HG02852 (cell line): ENCODE results near the gene CACNG5.

Source experiments
- ATAC-seq: cut with Tn5 transposase; IDR thresholded peaks from one replicate; pipeline ENCODE4 v1.9.1; 2021; ENCODE audit warnings: mild to moderate bottlenecking, moderate library complexity; ENCODE audit not compliant: unreplicated experiment

CACNG5 gene, protein sequence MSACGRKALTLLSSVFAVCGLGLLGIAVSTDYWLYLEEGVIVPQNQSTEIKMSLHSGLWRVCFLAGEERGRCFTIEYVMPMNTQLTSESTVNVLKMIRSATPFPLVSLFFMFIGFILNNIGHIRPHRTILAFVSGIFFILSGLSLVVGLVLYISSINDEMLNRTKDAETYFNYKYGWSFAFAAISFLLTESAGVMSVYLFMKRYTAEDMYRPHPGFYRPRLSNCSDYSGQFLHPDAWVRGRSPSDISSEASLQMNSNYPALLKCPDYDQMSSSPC

DNA sequence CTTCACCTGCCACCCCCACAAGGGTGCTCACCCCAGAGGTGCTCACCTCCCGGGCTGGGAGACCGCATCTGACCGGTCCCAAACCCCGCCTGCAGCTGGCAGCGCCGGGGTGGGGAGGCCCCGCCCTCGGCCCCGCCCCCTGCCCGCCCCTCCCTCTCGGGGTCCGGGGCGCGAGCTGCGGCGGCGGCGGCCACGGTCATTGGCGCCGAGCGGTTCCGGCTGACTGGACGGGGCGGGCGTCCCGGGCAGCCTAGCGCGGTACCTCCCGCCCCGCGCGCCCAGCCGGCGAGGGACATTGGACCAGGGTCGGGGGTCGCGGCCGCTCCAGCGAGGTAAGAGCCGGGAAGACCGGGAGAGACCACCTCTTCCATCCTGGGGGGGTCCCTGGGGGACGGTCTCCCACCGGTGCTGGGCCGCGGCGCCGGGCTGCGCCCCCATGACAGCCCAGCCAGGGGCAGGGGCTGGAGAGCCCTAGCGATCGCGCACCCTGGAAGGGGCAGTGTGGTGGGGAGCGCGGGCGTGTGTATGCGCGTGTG lies at the start of gene CACNG5:
Gene CACNG5, plus strand, starts transcription at position 199 of the 536 bp plus-strand sequence. CDS start 42,216 bp downstream, outside the sequence.
- ATAC-seq: no peak

DNA sequence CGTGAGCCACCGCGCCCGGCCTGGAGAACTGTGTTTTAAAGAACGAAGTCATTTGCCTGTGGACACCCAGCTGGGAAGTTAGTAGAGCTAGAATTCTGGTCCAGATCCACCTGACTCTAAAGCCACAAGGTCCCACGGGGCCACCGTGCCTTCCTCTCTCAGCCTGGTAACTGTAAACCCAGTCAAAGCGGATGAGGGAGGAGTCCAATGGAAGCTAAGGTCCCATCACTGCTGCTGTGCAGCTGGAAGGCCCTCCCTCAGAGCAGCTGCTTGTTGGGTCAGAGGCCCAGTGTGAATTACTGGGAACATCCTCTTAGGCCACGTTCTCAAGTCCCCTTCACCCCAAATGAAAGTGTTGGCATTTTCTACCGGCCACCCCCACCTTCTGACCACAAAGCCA lies 48.8 kb upstream of the CACNG5 start:
- ATAC-seq: no peak

DNA sequence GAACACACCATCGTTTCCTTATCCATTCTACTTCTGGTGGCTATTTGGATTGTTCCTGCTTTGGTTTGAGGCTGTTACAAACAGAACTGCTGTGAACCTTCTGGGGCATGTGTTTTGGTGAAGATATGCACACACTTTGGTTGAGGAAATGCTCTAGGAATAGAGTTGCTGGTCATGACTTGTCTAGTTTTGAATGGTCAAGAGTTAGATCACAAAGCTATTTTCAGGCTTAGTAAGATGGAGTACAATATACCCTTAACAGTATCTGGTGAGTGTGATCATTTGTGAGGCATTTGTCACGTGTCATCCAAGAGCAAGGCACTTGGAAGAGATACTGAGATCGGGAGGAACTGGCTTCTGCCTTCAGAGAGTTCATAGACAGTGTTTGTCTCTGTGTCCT lies 47.0 kb upstream of the CACNG5 start:
- ATAC-seq: no peak

DNA sequence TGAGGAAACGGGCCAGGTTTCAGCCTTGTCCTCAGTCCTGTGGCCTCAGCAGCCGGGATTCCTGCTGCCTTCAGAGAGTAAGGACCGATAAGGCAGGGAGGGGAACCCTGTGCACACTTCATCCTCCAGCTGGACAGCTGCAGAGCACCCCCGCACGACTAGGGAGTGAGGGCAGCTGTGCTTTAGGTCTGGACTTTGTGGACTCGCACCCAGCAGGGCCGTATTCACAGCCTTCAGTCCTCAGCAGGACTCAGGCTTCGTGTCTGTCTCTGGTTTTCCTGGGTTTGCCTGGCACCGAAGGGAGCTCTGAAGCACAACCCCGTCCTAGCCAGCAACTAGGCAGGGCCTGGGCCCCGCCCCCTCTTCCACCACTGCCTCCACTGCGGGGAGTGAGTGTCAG lies 45.8 kb upstream of the CACNG5 start:
- no peak for ATAC-seq

DNA sequence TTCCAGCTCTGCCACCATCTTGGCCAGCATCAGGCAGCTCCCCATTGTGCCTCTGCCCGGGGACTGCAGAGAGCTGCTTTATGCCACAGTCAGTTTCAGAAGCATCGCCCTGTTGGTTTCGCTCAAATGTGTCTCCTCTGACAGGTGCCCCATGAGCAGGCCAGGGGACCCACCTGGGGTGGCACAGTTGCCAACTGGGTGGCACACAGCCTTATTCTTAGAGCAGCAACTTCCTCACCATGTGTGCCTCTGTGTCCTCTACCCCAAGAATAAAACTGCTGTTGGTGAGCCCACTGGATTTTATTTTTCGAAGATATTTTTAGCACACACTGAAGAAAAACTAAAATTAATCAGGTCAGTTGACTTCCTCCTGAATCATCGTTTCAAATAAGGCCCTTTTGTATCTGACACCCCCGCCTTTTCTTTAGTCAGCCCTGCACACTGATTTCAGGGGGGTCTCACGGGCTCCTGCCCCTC lies 44.9 kb upstream of the CACNG5 start:
- ATAC-seq: no peak

DNA sequence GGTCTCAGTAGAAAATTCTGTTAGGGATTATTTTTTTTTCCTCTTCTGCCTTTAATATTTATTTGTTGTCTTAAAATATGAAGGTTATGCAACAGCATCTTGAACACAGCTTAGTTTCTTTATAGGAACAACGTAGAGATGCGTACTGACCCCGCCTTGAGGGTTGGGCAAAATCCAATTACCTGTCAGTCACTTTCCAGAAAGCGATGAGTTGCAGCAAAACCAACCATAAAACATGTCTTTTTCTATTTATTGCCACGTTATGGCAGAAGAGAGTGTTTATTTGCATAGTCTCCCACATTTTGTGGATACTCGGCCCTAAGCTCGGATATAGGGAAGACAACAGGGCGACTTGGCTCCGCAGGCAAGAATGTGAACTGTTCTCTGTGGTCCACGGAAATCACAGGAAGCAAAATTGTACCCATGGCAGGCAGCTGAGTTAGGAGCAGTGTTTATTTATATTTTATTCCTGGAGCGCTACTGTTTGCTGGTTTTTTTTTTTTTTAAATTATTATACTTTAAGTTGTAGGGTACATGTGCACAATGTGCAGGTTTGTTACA lies 44.3 kb upstream of the CACNG5 start:
- ATAC-seq: no peak

DNA sequence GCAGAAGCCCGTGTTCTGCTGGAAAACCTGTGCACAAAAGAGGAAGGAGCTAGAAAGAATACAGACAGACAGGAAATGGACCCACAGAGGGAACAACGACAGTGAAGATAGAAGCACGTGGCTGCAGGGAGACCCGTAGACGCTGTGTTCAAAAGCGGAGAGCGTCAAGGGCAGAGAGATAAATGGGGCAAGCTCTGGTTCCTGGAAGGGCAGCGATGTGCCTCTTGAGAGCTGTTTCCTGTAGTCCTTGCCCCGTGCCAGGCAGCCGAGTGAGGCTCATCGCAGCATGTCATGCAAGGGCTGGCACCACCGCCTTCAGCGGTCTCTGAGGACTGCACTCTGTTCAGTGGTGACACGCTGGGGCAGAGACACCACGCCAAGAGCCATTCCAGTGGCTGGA lies 43.6 kb upstream of the CACNG5 start:
- no peak for ATAC-seq

DNA sequence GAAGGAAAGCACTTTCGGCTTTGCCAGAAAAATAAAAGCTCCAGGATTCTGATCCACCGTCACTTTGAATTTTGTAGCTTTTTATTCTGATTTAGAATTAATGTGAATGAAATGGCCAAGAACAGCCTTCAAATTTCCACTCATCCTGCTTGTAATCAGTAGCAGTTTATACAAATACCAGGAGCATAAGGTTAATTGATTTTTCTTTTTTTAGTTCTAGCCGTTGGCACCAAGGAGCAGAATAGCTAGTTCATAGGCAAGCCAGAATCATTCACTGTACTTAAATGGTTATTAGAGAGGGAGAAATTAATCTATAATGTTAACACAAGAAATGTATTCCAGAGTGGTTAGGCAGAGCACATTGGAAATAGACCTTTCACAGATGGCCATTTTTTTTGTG lies 41.1 kb upstream of the CACNG5 start:
- no peak for ATAC-seq

DNA sequence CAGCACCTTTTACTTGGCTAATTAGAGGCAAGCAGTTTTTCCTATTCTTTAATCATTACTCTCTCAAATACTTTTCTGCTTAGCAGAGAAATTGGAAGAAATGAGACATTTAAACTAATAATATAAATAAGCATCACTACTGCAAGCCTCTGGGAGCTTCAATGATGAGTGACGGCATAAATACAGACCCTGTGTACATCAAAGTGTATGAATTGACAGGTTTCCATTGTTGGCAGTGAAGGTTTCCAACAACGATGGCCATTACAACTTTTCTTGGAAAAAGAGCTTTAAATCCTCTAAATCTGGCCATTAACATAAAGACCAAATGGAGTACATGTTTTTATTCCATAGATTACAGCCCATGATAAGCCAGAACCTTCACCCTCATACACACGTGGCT lies 39.4 kb upstream of the CACNG5 start:
- ATAC-seq: no peak

DNA sequence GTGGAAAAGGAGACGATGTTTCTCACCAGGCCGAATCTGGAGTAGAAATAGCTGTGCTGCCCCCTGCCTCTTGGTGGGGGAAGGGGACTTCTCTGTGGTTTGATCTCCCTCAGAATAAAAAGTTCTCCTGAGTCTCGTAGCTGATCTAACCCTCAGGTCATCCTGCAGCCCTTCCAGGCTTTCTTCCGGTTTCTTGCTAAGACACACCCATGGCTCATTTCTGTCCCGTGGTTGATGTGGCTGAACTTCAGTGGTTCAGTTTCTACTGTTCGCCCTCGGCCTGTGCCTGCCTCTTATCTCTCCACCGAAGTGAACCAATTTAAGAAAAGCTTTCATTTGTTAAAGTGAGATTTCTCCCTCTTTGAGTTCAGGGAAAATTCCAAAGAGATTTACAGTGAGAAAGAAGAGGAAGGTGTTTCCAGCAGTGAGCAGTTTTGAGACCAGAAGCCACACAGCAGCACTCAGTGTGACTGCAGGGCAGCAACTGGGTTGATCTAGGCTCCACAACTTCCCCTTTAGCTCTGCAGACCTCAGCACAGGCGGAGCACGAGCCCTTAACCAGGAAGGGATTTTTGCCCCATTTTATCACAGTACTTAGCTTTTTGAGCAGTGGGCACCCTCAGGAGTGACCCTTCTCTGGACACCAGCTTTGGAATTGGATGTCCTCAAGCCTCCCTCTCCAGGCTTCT lies 34.9 kb upstream of the CACNG5 start:
- no peak for ATAC-seq

DNA sequence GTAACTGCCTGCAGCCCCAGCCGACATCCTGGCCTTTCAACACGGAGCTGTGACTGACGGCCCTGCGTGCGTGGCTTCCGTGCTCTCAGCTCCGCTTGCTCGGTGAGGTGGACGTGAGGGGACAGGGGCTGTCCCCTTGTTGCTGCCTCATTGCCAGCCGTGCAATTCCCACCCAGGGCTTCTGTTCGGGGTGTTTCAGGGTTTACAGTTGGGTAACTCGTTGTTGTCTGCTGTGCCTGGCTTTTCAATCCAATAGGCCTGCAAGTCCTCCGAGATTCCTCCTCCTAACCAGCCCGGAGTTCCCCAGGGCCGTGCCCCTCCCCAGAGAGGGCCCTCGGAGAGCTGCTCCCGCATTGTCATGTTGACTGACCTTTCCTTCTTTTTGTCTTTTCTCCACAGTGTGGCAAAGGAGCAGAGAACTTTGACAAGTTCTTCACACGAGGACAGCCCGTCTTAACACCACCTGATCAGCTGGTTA lies 31.4 kb upstream of the CACNG5 start:
- no peak for ATAC-seq

DNA sequence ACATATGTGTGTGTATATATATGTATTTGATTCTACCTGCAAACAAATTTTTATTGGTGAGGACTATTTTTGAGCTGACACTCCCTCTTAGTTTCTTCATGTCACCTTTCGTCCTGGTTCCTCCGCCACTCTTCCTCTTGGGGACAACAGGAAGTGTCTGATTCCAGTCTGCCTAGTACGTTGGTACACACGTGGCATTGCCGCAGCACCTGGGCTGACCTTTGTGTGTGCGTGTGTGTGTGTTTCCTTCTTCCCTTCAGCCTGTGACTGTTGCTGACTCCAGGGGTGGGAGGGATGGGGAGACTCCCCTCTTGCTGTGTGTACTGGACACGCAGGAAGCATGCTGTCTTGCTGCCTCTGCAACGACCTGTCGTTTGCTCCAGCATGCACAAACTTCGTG lies 29.4 kb upstream of the CACNG5 start:
- no peak for ATAC-seq

DNA sequence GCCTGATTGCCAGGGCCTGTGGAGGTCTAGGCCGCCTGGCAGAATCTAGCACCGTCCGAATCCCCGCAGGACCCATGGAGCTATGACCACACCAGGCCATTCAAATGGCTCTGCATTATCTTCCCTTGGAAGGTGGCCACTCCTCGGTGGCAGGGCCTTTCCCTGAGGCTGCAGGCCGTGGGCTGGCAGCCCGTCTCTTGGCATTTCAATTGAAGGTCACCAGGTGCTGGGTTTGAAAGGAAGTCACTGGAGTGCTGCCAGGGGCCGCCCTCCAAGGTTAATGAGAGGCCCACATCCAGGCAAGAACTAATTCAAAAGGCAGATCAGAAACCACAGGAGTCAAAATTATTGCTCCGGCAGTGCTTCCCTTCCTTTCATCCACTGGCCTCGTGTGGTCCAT lies 27.7 kb upstream of the CACNG5 start:
- ATAC-seq: no peak

DNA sequence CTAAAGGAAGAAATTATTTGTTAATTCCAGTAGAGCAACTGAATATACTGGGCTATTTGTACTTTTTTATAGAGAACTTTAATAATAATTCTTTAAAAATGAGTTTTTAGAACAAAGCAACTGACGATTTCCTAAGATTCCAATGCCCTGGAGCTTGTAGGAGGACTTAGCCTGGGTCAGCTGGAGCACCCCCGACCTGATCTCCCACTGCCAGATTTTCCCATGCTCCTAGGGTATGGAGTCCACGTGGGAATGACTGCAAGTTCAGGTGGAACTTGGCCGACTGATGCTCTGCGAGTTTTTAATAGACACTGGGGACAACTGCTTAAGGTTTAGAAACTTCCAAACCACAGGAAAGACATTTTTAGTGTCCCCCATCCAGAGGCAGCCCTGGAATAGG lies 25.5 kb upstream of the CACNG5 start:
- no peak for ATAC-seq

DNA sequence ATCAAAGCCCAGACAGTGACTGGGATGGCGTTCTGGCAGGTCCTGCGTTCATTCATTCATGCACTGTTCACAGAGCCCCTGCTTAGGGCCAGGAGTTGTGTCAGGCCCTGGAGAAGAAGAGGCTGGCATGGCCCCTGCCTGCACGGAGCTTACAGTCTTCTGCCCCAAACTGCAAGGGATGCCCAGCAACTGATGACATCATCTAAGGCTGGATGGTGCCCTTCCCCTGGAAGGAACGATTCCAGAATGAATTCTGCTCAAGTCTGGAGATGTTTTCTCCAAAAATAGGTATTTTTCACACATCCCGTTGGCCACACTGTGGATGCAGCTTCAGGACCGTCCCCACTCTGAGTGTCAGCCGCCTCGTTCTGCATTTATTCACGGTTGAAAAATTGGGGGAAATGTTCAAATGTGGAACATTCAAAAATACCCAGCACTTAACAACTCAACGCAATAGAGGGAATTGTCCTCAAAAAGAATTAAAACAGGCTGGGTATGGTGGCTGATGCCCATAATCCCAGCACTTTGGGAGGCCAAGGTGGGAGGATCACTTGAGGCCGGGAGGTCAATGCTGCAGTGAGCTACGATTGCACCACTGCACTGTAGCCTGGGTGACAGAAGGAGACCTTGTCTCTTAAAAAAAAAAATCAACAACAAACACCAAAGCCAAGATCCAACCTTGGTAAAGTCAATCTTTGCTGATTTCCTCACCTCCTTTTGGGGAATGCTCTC lies 23.8 kb upstream of the CACNG5 start:
- no peak for ATAC-seq

DNA sequence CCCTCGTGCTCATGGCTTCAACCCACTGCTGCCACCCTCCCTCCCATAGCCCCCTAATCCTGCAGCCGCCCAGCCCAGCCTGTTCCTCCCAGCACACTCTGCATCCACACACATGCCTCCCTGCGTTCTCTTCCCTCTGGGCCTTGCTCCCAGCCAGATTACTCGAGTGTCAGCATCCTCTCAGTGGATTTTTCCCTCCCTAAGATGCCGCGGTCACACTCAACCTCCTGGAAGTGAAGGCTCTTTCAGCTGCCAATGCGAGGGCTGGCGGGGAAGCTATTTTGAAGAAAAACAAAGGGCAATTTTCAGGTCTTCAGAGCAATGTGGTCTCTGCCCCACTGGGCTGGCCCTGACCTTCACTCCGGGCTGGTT lies 23.2 kb upstream of the CACNG5 start:
- no peak for ATAC-seq

DNA sequence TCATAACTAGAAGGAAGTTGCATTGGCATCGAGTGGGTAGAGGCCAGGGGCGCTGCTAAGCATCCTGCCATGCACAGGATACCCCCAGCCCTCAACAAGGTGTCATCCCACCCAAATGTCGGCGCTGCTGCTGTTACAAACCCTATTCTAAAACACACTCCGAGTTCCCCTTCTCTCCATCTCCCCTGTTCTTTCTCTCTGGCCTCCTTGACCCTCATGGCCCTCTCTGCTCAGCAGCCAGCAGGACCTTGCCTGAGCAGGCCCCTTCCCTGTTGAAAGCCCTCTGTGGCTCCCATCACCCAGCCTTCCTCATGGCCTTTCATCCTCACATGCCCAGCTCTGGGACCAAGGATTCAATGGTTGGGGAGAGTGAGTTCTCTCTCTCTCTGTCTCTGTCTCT lies 22.3 kb upstream of the CACNG5 start:
- ATAC-seq: no peak

DNA sequence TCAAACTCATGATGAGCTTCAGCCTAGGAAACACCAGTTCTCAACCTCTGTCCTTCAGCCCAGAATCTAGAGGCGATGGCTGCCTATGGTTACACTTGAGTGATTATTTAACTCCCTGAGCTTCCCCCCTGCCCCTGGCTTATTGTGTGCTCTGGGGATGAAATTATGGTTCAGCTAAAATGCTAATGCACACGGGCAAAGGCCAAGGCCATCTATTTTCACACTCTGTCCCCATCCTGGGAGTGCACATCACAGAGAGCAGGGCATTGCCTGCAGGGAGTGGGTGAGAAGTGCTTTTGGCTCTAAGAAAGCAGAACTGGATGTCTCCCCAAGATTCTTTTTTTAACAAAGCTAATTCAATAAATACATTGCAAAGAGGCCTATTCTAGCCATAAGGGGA lies 21.6 kb upstream of the CACNG5 start:
- no peak for ATAC-seq

DNA sequence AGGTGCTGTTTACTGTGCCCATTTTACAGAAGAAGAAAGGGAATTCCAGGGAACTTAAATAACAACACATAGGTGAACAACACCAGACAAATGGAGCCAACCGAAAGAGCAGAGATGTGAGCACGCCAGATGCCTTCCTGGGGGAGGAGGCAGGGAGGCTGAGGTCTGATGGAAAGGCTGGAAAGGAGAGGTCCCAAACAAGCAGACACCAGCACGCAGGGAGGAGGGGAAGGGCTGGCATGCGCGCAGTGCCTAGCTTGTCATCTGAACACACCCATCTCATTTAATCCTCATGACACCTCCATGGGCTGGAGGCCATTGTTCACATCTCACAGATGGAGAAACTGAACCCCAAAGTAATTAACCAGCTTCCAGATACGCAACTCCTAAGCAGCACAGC lies 20.9 kb upstream of the CACNG5 start:
- ATAC-seq: no peak

DNA sequence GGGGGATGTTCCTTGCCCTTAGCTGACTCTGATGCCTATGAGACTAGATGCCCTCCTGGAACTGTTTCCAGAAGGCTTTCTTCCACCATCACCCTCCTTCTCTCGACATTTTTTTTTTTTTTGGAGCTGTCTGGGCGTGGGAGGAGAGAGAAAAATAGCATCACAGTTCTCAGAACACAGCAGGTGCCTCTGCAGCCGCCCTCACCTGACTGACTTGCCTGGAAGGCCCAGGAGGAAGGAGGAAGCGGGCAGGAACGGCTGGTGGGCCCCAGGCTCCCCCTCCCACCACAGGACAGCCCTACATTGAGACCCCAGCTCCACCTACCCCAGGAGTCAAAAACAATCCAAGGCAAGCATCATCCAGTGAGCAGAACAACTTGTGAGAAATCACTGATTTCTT lies 20.3 kb upstream of the CACNG5 start:
- no peak for ATAC-seq

DNA sequence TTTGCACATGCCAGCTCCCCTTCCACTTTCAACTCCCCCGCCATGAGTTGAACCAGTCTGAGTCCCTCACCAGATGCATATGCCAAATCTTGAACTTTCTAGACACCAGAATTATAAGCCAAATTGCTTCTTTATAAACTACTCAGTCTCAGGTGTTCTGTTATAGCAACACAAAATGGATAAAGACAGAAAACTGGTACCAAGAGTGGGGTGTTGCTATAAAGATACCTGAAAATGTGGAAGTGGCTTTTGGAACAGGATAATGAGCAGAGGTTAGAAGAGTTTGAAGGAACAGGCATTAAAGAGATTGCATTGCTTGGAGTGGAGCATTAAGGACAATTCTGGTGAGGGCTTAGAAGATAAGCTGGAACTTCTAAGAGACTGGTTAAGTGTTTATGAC lies 17.2 kb upstream of the CACNG5 start:
- no peak for ATAC-seq
